H1 (cell line): ENCODE measurements around the gene ADA. TPM values are rescaled to one million over a fixed set of nuclear protein-coding genes. Genes with fewer than 3 reads are reported as not detected.
A peak's percentile ranks its signal among the peaks of the same experiment; 100 is the strongest.

Experiments
- CTCF ChIA-PET: fragments of 300-600 bp; sonication (Branson Sonifier 250); formaldehyde crosslinking; loops from one replicate; lab custom pipeline; 2021; ENCODE audit not compliant: partially characterized antibody; lab: Charles Lee
- POLR2A ChIA-PET: fragments of 300-600 bp; sonication (Branson Sonifier 250); formaldehyde crosslinking; loops from one replicate; lab custom pipeline; 2021; ENCODE audit warnings: inconsistent platforms; ENCODE audit not compliant: partially characterized antibody; lab: Charles Lee
- DNase-seq, 2 experiments: peaks; one replicate each; pipeline versions ENCODE4 v3.0.0 to v3.0.0-alpha.2; 2010 to 2022; ENCODE audit warnings: low spot score in 2 of 2, low read depth in 1 of 2, mixed read lengths in 1 of 2
- FAIRE-seq: peaks from 2 replicates; lab custom pipeline; 2011; peaks lifted over from hg19 to GRCh38; lab: Jason Lieb, UNC
- H2AFZ ChIP-seq: 2 replicates; pipeline ENCODE4 v1.8.1; 2012; ENCODE audit warnings: low read length, inconsistent platforms
- H2AK5ac ChIP-seq: 2 replicates; pipeline ENCODE4 v1.6.1; 2013; ENCODE audit warnings: low read depth, low read length
- H2BK120ac ChIP-seq: replicated peaks from 2 replicates; pipeline ENCODE3; 2013; ENCODE audit warnings: low read depth, low read length, inconsistent platforms
- H2BK12ac ChIP-seq: 2 replicates; pipeline ENCODE4 v1.6.1; 2013; ENCODE audit warnings: low read depth, low read length
- H2BK15ac ChIP-seq: 2 replicates; pipeline ENCODE4 v1.6.1; 2013; ENCODE audit warnings: low read length
- H2BK20ac ChIP-seq: 2 replicates; pipeline ENCODE4 v1.6.1; 2013; ENCODE audit warnings: low read length
- H2BK5ac ChIP-seq: 2 replicates; pipeline ENCODE4 v1.6.1; 2013; ENCODE audit warnings: low read depth, low read length
- H3K14ac ChIP-seq: 2 replicates; pipeline ENCODE4 v1.6.1; 2013; ENCODE audit warnings: inconsistent platforms; ENCODE audit not compliant: insufficient read length
- H3K18ac ChIP-seq: 2 replicates; pipeline ENCODE4 v1.6.1; 2013; ENCODE audit warnings: low read length; ENCODE audit errors: extremely low read depth
- H3K23ac ChIP-seq: 2 replicates; pipeline ENCODE4 v1.6.1; 2013; ENCODE audit warnings: inconsistent platforms; ENCODE audit not compliant: insufficient read length
- H3K23me2 ChIP-seq: 2 replicates; pipeline ENCODE4 v1.6.1; 2013; ENCODE audit warnings: low read depth, low read length
- H3K27ac ChIP-seq: 2 replicates; pipeline ENCODE4 v1.6.1; 2011; ENCODE audit warnings: low read depth, low read length, inconsistent platforms
- H3K27me3 ChIP-seq, 4 experiments: replicated peaks in 1 of 4; 1 replicate in 1 of 4; 2 replicates in 3 of 4; pipeline versions ENCODE4 v1.6.1 to v1.8.1; 2011 to 2013; ENCODE audit warnings: low read length in 3 of 4, mild to moderate bottlenecking in 3 of 4, inconsistent platforms in 2 of 4, mixed read lengths in 2 of 4, moderate library complexity in 1 of 4; ENCODE audit not compliant: control insufficient read depth in 3 of 4, insufficient read depth in 3 of 4; ENCODE audit errors: extremely low read depth in 1 of 4
- H3K36me3 ChIP-seq, 4 experiments: 2 replicates each; pipeline versions ENCODE4 v1.6.1 to v1.8.1; 2011 to 2013; ENCODE audit warnings: mild to moderate bottlenecking in 4 of 4, low read length in 3 of 4, moderate library complexity in 2 of 4, control low read depth in 1 of 4, inconsistent platforms in 1 of 4; ENCODE audit not compliant: insufficient read depth in 4 of 4, control insufficient read depth in 2 of 4
- H3K4ac ChIP-seq: replicated peaks from 2 replicates; pipeline ENCODE3; 2013; ENCODE audit warnings: low read length, low read depth, mixed read lengths, inconsistent platforms; ENCODE audit not compliant: insufficient read length
- H3K4me1 ChIP-seq, 4 experiments: replicated peaks in 1 of 4; 1 replicate in 1 of 4; 2 replicates in 3 of 4; pipeline versions ENCODE4 v1.6.1 to v1.8.1; 2011 to 2013; ENCODE audit warnings: low read length in 3 of 4, inconsistent platforms in 2 of 4, mixed read lengths in 1 of 4; ENCODE audit not compliant: insufficient read depth in 4 of 4, control insufficient read depth in 3 of 4
- H3K4me2 ChIP-seq, 2 experiments: 2 replicates each; pipeline versions ENCODE4 v1.6.1 to v1.8.1; 2011 to 2013; ENCODE audit warnings: low read depth in 2 of 2, low read length in 2 of 2, control low read depth in 1 of 2, inconsistent platforms in 1 of 2, mild to moderate bottlenecking in 1 of 2; ENCODE audit not compliant: insufficient read depth in 1 of 2
- H3K4me3 ChIP-seq, 4 experiments: fragments of 200-600, 300-600 bp in 1 of 4; sonication (generic), shearing (Covaris generic), sonication (Bioruptor Twin) in 1 of 4; 2 replicates each; pipeline versions ENCODE4 v1.5.1 to v1.8.1; 2011 to 2016; ENCODE audit warnings: low read length in 4 of 4, low read depth in 3 of 4, control low read depth in 2 of 4, inconsistent platforms in 2 of 4, mild to moderate bottlenecking in 2 of 4, mixed read lengths in 1 of 4, moderate library complexity in 1 of 4; ENCODE audit not compliant: insufficient read depth in 2 of 4; ENCODE audit errors: extremely low read depth in 1 of 4
- H3K56ac ChIP-seq: replicated peaks from 2 replicates; pipeline ENCODE3; 2013; ENCODE audit warnings: low read depth, mild to moderate bottlenecking, mixed read lengths, low read length, inconsistent platforms; ENCODE audit not compliant: insufficient read length
- H3K79me1 ChIP-seq: 2 replicates; pipeline ENCODE4 v1.6.1; 2013; ENCODE audit warnings: low read depth, low read length, control low read depth
- H3K79me2 ChIP-seq, 2 experiments: 2 replicates each; pipeline versions ENCODE4 v1.6.1 to v1.8.1; 2012 to 2013; ENCODE audit warnings: low read length in 2 of 2, mild to moderate bottlenecking in 2 of 2, inconsistent platforms in 1 of 2; ENCODE audit not compliant: insufficient read depth in 2 of 2, control insufficient read depth in 1 of 2
- H3K9ac ChIP-seq, 4 experiments: replicated peaks in 1 of 4; 1 replicate in 1 of 4; 2 replicates in 3 of 4; pipeline versions ENCODE4 v1.6.1 to v1.8.1; 2011 to 2013; ENCODE audit warnings: low read depth in 3 of 4, low read length in 3 of 4, control low read depth in 2 of 4, mild to moderate bottlenecking in 2 of 4, moderate library complexity in 2 of 4, inconsistent platforms in 1 of 4; ENCODE audit errors: extremely low read depth in 1 of 4
- H3K9me3 ChIP-seq, 2 experiments: 2 replicates each; pipeline versions ENCODE4 v1.6.1 to v1.8.1; 2012 to 2013; ENCODE audit warnings: mild to moderate bottlenecking in 2 of 2, moderate library complexity in 2 of 2, control low read depth in 1 of 2, inconsistent platforms in 1 of 2, low read depth in 1 of 2, low read length in 1 of 2, mixed read lengths in 1 of 2; ENCODE audit not compliant: insufficient read depth in 2 of 2
- H4K20me1 ChIP-seq, 2 experiments: replicated peaks in 1 of 2; 2 replicates each; pipeline versions ENCODE3 to v1.8.1; 2011 to 2013; ENCODE audit warnings: inconsistent platforms in 2 of 2, low read length in 2 of 2, mild to moderate bottlenecking in 1 of 2; ENCODE audit not compliant: insufficient read depth in 2 of 2, control insufficient read depth in 1 of 2
- H4K5ac ChIP-seq: 2 replicates; pipeline ENCODE4 v1.6.1; 2013; ENCODE audit warnings: low read length, low read depth, mixed read lengths, inconsistent platforms; ENCODE audit not compliant: insufficient read length
- H4K8ac ChIP-seq: 2 replicates; pipeline ENCODE4 v1.8.0; 2013; ENCODE audit warnings: mild to moderate bottlenecking, moderate library complexity, low read length, inconsistent platforms; ENCODE audit not compliant: insufficient read depth; ENCODE audit errors: extremely low read depth
- H4K91ac ChIP-seq: replicated peaks from 2 replicates; pipeline ENCODE3; 2013; ENCODE audit warnings: low read length, mixed read lengths, inconsistent platforms; ENCODE audit not compliant: insufficient read length
- ASH2L ChIP-seq: fragments of 200-600, 300-600 bp; sonication (generic); IDR thresholded peaks from one replicate; pipeline ENCODE4 v1.7.1; 2017; ENCODE audit warnings: low read length
- ATF2 ChIP-seq: IDR thresholded peaks from 2 replicates; pipeline ENCODE4 v1.6.1; 2012; ENCODE audit warnings: low read length, inconsistent platforms
- CREB1 ChIP-seq: IDR thresholded peaks from 2 replicates; pipeline ENCODE4 v1.6.1; 2012; ENCODE audit warnings: inconsistent platforms
- E2F6 ChIP-seq: IDR thresholded peaks from 2 replicates; pipeline ENCODE4 v1.6.1; 2012; ENCODE audit warnings: inconsistent platforms
- KDM1A ChIP-seq: fragments of 200-600, 300-600 bp; sonication (generic); IDR thresholded peaks from 2 replicates; pipeline ENCODE4 v1.7.1; 2016; ENCODE audit warnings: mild to moderate bottlenecking, low read length, borderline replicate concordance
- POLR2AphosphoS5 ChIP-seq: IDR thresholded peaks from 2 replicates; pipeline ENCODE4 v1.6.1; 2011; ENCODE audit warnings: low read depth, low read length
- RBBP5 ChIP-seq: IDR thresholded peaks from 2 replicates; pipeline ENCODE4 v1.7.1; 2012; ENCODE audit warnings: low read depth, mild to moderate bottlenecking, inconsistent platforms, low read length, moderate library complexity, borderline replicate concordance
- RFX5 ChIP-seq: IDR thresholded peaks from 2 replicates; pipeline ENCODE4 v1.6.1; 2011; ENCODE audit warnings: low read depth, low read length, improper control_type of control experiment, borderline replicate concordance
- TAF7 ChIP-seq: optimal IDR thresholded peaks from 2 replicates; pipeline ENCODE3; 2011; ENCODE audit warnings: low read depth, mild to moderate bottlenecking, inconsistent platforms, low read length, moderate library complexity, borderline replicate concordance
- YY1 ChIP-seq: IDR thresholded peaks from 2 replicates; pipeline ENCODE4 v1.6.1; 2011; ENCODE audit warnings: low read depth, mild to moderate bottlenecking, low read length
- WGBS, 2 experiments: shearing (Covaris generic) in 1 of 2; methylation state at CpG; one replicate each; pipeline versions ENCODE4 v1.1.6 to v1.1.7; 2013 to 2015; ENCODE audit warnings: low lambda C conversion rate in 2 of 2, mixed read lengths in 2 of 2, inconsistent platforms in 1 of 2, low coverage in 1 of 2, missing lambda C conversion rate in 1 of 2; ENCODE audit not compliant: insufficient replicate concordance in 2 of 2, insufficient coverage in 1 of 2, insufficient read length in 1 of 2; ENCODE audit errors: extremely low coverage in 1 of 2, missing lambda C conversion rate in 1 of 2; 5-methylcytosine and 5-hydroxymethylcytosine counted together
- polyA plus RNA-seq, 7 experiments: library from polyadenylated mRNA; depleted of rRNA in 3 of 7; stranded (reverse) in 5 of 7; unstranded in 2 of 7; fragments of >200 nt in 5 of 7; fragments of 200-250 nt in 2 of 7; gene quantifications; 1 replicate in 5 of 7; 2 replicates in 1 of 7; 4 replicates in 1 of 7; pipeline versions ENCODE4 v1.2.1 to v1.2.3, GENCODE V29; 2011 to 2013; ENCODE audit warnings: missing spikeins in 2 of 7, mixed read lengths in 2 of 7
- total RNA-seq: library from RNA; stranded (reverse); fragmentation: NEBNext Ultra II Directional; extraction: Animal tissue kit (Norgen Biotek cat#: 25700); gene quantifications from 2 replicates; pipeline ENCODE4 v1.2.1, GENCODE V29; 2021

The ADA gene
- total and polyA plus RNA-seq, 2 of the 8 experiments (the other 6 are each of a cell fraction or from before 2014, with no cell fraction given) = 19.9 to 32.8 TPM

- H2BK15ac ChIP-seq = peak overlapping the region; percentile 72; the same call in 1 of the 2 replicates
- 78% methylated on average over 1 of the region's 1 CpG; no CpG with 5 or more reads in 1 of the 2 experiments for WGBS, 2 experiments
- ChIA-PET POLR2A (interaction anchor here (0.8 to 2.2 kb wide), 7 partner anchors 8 to 57 kb away, joined by 3 to 12 read pairs (median 4); partner anchors contain the start of gene ADA), CTCF (interaction anchor here (0.9 to 11.0 kb wide), 12 partner anchors 11 to 258 kb away, joined by 3 to 83 read pairs (median 4); no protein-coding TSS in a partner anchor)
- H3K9me3 ChIP-seq = no peaks in the 10 kb centered on the region
- no peaks in the 10 kb centered on the region for H3K27me3 ChIP-seq
- H3K9ac ChIP-seq = no peak overlapping the region
- peak overlapping the region; percentile 83; the same call in 1 of the 2 replicates for H2BK5ac ChIP-seq
- H4K8ac ChIP-seq = no peak overlapping the region
- H3K27ac ChIP-seq = no peak overlapping the region
- H3K4me1 ChIP-seq = peaks cover 10 to 36% (median 23%) of the 10 kb centered on the region in 4 experiments
- H3K79me2 ChIP-seq = no peaks in the 10 kb centered on the region
- no peak overlapping the region; the same call in 1 of the 2 replicates for H3K18ac ChIP-seq
- H2BK20ac ChIP-seq = peak overlapping the region; percentile 96; the same call in 1 of the 2 replicates
- H3K36me3 ChIP-seq = peaks cover 0 to 2% (median 0%) of the 10 kb centered on the region in 4 experiments; a peak in 1 of 8 replicates
- H2BK120ac ChIP-seq = no peak overlapping the region
- peak overlapping the region; percentile 35 for H4K91ac ChIP-seq
- no peak overlapping the region for H3K56ac ChIP-seq
- no peak for DNase-seq
- no peak overlapping the region for H3K4me3 ChIP-seq
- H2AFZ ChIP-seq = no peak overlapping the region
- FAIRE-seq = no peak
- H3K14ac ChIP-seq = no peak overlapping the region
- no peak overlapping the region for H3K23ac ChIP-seq
- H4K5ac ChIP-seq = no peak overlapping the region
- H2BK12ac ChIP-seq = peak overlapping the region; percentile 60; the same call in 1 of the 2 replicates
- H3K4ac ChIP-seq = peak overlapping the region; percentile 61
- H2AK5ac ChIP-seq = 0 out of 2 replicates have a peak overlapping the region, but pooled peaks have one; percentile 29
- peak overlapping the region; percentile 13 to 56; a peak in 3 of 4 replicates for H3K4me2 ChIP-seq
- no peaks in the 10 kb centered on the region for H3K23me2 ChIP-seq
- H4K20me1 ChIP-seq = no peaks in the 10 kb centered on the region
- 0 out of 2 replicates have a peak, but pooled peaks cover 2% of the 10 kb centered on the region for H3K79me1 ChIP-seq
- TF ChIP-seq RBBP5 = 0 out of 2 replicates have a peak, but pooled peaks have one; percentile 16
- TF ChIP-seq POLR2AphosphoS5 = no peak
- no peak for TF ChIP-seq TAF7
- TF ChIP-seq CREB1 = no peak
- no peak for TF ChIP-seq RFX5
- TF ChIP-seq ATF2 = no peak
- TF ChIP-seq YY1 = no peak
- TF ChIP-seq E2F6 = no peak
- TF ChIP-seq KDM1A = peak; percentile 97
- peak; percentile 27 for TF ChIP-seq ASH2L
Observed at GRCh38 chr20:44643154-44643519, 8.4 kb downstream of the ADA start.
